GM12875 (cell line): Measurements from ENCODE around the gene SKA2.

ENCODE experiments used
- H3K4me3 ChIP-seq: one replicate; pipeline ENCODE4 v1.5.1; 2011; ENCODE audit warnings: low read depth, low read length, control low read depth
- TF ChIP-seq, protein P1 (sequence below): IDR thresholded peaks from 2 replicates; pipeline ENCODE4 v1.5.1; 2011; ENCODE audit warnings: low read depth, mild to moderate bottlenecking, control low read depth, inconsistent platforms, low read length, moderate library complexity, borderline replicate concordance; ENCODE audit not compliant: insufficient read depth

SKA2 gene

DNA sequence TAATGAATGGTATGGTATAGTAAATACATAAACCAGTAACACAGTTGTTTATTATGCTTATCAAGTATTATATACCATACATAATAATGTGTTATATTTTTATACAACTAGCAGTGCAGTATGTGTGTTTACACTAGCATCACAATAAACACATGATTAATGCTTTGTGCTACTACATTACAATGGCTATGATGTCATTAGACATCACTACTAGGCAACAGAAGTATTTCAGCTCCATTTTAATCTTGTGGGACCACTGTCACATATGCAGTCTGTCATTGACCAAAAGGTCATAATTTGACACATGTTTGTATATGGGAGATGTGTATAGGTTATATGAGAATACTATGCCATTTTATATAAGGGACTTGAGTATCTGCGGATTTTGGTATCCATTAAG, 81.0 kb downstream of the SKA2 start:
- H3K4me3 ChIP-seq, result no peak overlapping the region
- TF ChIP-seq, protein P1, sequence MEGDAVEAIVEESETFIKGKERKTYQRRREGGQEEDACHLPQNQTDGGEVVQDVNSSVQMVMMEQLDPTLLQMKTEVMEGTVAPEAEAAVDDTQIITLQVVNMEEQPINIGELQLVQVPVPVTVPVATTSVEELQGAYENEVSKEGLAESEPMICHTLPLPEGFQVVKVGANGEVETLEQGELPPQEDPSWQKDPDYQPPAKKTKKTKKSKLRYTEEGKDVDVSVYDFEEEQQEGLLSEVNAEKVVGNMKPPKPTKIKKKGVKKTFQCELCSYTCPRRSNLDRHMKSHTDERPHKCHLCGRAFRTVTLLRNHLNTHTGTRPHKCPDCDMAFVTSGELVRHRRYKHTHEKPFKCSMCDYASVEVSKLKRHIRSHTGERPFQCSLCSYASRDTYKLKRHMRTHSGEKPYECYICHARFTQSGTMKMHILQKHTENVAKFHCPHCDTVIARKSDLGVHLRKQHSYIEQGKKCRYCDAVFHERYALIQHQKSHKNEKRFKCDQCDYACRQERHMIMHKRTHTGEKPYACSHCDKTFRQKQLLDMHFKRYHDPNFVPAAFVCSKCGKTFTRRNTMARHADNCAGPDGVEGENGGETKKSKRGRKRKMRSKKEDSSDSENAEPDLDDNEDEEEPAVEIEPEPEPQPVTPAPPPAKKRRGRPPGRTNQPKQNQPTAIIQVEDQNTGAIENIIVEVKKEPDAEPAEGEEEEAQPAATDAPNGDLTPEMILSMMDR, result no peak

DNA sequence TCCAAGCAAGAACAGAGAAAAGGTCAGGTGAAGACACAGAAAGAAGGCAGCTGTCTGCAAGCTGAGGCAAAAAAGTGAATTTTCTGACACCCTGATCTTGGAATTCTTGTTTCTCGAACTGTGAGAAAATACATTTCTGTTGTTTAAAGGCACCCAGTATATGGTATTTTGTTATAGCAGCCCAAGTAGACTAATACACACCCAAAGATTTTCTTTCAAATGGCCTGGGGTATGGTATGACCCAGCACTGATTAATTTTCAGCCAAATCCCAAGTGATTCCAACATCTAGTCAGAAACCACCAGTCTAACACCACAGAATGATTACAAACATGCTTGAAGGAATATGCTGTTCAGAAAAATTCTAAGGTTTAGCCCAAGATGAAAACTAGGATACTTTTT, 85.1 kb downstream of the SKA2 start:
- no peak overlapping the region for H3K4me3 ChIP-seq
- TF ChIP-seq, protein P1, result no peak

DNA sequence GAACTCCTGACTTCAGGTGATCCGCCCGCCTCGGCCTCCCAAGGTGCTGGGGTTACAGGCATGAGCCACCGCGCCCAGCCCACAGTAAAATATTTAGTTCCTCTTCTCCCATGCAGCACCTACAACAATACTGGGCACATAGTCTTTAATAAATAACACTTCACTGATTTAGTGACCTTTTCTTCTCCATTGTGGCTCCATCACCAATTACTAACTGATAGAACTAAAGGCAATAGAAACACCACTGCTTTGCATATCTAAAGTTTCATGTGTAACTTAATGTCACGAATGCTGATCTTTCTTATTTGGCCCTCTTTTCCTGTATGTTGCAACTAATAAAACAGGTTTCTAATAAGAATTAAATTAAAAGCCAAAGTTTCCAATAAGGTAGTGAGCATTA, 87.2 kb downstream of the SKA2 start:
- TF ChIP-seq, protein P1, result no peak
- no peak overlapping the region for H3K4me3 ChIP-seq

DNA sequence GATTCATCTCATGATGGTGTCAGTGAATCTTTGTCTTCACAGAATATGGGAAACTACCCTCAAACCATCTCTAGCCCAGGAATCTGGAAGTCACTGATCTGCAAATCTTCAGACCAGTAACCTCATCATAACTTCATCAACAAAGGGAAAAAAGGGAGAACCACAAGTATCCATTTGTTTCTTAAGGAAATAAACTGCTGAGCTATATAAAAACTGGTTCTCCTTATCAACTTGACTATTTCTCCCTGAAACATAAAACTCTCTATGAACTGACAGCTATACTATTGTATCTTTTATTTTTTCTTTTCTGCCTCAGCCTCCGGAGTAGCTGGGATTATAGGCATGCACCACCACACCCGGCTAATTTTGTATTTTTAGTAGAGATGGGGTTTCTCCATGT, 87.6 kb downstream of the SKA2 start:
- TF ChIP-seq, protein P1, result no peak
- H3K4me3 ChIP-seq, result no peak overlapping the region

DNA sequence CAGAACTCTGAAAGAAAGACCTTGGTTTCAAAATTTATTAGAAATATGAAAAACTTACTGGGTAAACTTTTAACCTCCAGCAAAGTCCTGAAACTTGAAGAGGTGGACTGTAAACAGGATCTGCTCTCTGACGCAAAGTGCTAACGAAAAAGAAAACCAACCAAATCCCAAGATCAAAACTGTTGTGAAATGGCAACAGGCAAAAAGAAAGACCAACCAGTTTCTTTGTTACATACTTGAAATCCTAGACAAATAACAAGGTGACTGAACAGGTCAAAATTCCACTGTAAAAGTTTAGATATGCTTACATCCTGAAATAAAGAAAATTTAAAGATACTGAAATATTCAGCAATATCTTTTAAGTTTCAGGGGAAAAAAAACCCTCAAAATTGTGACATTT, 92.5 kb downstream of the SKA2 start:
- H3K4me3 ChIP-seq, result no peak overlapping the region
- TF ChIP-seq, protein P1, result no peak
